ENCODE results near the gene ARPC1B.
"Not testable (repeated sequence)": the region's sequence is repeated elsewhere in the genome, so short reads cannot be mapped to it uniquely, and the experiment has no call there.

Gene ARPC1B

DNA sequence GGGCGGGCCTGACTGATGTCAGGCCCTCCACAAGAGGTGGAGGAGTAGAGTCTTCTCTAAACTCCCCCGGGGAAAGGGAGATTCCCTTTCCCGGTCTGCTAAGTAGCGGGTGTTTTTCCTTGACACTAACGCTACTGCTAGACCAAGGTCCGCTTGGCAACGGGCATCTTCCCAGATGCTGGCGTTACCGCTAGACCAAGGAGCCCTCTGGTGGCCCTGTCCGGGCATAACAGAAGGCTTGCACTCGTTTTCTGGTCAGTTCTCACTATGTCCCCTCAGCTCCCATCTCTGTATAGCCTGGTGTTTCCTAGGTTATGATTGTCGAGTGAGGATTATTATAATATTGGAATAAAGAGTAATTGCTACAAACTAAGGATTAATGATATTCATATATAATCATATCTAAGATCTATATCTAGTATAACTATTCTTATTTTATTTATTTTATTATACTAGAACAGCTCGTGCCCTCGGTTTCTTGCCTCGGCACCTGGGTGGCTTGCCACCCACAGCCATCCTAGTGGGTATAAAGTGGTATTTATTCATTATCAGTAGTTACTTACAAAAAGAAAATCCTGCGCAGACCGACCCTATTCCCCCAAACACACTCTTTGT is 41.1 kb downstream of the ARPC1B start:
- not testable (repeated sequence) for H3K4me2 ChIP-seq (ENCODE audit: low read depth, low read length, poor library complexity, severe bottlenecking); H3K9me3 ChIP-seq (ENCODE audit: insufficient read depth, low read depth, low read length); H3K9ac ChIP-seq (ENCODE audit: low read depth, low read length, poor library complexity, severe bottlenecking); H3K4me1 ChIP-seq (ENCODE audit: insufficient read depth, low read length, poor library complexity, severe bottlenecking); H3K9me2 ChIP-seq (replicated peaks; ENCODE audit: low read depth, low read length); H2AFZ ChIP-seq (ENCODE audit: low read length); H3F3A ChIP-seq (ENCODE audit: low read depth); H3K4me3 ChIP-seq (ENCODE audit: low read length, poor library complexity, severe bottlenecking); H3K27me3 ChIP-seq (ENCODE audit: insufficient read depth, low read length, poor library complexity, severe bottlenecking); H3K79me2 ChIP-seq (ENCODE audit: insufficient read depth, low read length); H4K20me1 ChIP-seq (ENCODE audit: insufficient read depth, low read length, poor library complexity, severe bottlenecking)
- TF ChIP-seq, protein P1, sequence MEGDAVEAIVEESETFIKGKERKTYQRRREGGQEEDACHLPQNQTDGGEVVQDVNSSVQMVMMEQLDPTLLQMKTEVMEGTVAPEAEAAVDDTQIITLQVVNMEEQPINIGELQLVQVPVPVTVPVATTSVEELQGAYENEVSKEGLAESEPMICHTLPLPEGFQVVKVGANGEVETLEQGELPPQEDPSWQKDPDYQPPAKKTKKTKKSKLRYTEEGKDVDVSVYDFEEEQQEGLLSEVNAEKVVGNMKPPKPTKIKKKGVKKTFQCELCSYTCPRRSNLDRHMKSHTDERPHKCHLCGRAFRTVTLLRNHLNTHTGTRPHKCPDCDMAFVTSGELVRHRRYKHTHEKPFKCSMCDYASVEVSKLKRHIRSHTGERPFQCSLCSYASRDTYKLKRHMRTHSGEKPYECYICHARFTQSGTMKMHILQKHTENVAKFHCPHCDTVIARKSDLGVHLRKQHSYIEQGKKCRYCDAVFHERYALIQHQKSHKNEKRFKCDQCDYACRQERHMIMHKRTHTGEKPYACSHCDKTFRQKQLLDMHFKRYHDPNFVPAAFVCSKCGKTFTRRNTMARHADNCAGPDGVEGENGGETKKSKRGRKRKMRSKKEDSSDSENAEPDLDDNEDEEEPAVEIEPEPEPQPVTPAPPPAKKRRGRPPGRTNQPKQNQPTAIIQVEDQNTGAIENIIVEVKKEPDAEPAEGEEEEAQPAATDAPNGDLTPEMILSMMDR (conservative IDR thresholded peaks at IDR 0.05; ENCODE audit: low read length), result peak; percentile 50
- H3K36me3 ChIP-seq (ENCODE audit: insufficient read depth, low read length), result peaks cover 61% of the 10 kb centered on the region; the same call in 1 of the 2 replicates

DNA sequence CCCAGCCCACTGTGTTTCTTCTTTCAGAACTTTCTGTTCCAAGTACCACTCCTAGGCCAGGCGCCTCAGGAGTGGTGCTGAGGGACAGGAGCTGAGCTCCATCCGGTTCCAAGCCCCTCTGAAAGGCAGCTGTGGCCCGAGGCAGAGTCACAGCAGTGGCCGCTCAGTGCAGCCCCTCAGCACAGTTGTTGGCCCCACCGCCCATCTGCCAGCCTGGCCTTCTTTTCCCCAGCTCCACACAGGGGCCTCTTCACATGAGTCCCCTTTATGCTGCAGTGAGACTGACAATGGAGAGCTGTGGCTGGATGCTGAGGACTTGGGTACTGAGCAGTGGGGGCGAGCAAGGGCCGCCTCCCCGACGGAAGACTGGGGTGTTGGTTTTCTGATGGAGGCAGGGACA is 43.7 kb downstream of the ARPC1B start:
- H3K9me3 ChIP-seq (ENCODE audit: insufficient read depth, low read depth, low read length), result no peaks in the 10 kb centered on the region
- no peaks in the 10 kb centered on the region for H3K4me1 ChIP-seq (ENCODE audit: insufficient read depth, low read length, poor library complexity, severe bottlenecking)
- H3K9ac ChIP-seq (ENCODE audit: low read depth, low read length, poor library complexity, severe bottlenecking), result no peak overlapping the region
- TF ChIP-seq, protein P1 (conservative IDR thresholded peaks at IDR 0.05; ENCODE audit: low read length), result no peak
- no peak for TF ChIP-seq EZH2phosphoT487 (IDR thresholded peaks at IDR 0.05; ENCODE audit: borderline replicate concordance)
- H2AFZ ChIP-seq (ENCODE audit: low read length), result no peak overlapping the region
- H3K36me3 ChIP-seq (ENCODE audit: insufficient read depth, low read length), result peaks cover 60% of the 10 kb centered on the region; the same call in 1 of the 2 replicates
- H3K4me3 ChIP-seq (ENCODE audit: low read length, poor library complexity, severe bottlenecking), result no peak overlapping the region
- H3K27me3 ChIP-seq (ENCODE audit: insufficient read depth, low read length, poor library complexity, severe bottlenecking), result no peaks in the 10 kb centered on the region
- H4K20me1 ChIP-seq (ENCODE audit: insufficient read depth, low read length, poor library complexity, severe bottlenecking), result no peaks in the 10 kb centered on the region
- H3K79me2 ChIP-seq (ENCODE audit: insufficient read depth, low read length), result no peaks in the 10 kb centered on the region
- no peaks in the 10 kb centered on the region for H3K9me2 ChIP-seq (replicated peaks; ENCODE audit: low read depth, low read length)
- no peak overlapping the region for H3K4me2 ChIP-seq (ENCODE audit: low read depth, low read length, poor library complexity, severe bottlenecking)
- no peaks in the 10 kb centered on the region for H3F3A ChIP-seq (ENCODE audit: low read depth)

DNA sequence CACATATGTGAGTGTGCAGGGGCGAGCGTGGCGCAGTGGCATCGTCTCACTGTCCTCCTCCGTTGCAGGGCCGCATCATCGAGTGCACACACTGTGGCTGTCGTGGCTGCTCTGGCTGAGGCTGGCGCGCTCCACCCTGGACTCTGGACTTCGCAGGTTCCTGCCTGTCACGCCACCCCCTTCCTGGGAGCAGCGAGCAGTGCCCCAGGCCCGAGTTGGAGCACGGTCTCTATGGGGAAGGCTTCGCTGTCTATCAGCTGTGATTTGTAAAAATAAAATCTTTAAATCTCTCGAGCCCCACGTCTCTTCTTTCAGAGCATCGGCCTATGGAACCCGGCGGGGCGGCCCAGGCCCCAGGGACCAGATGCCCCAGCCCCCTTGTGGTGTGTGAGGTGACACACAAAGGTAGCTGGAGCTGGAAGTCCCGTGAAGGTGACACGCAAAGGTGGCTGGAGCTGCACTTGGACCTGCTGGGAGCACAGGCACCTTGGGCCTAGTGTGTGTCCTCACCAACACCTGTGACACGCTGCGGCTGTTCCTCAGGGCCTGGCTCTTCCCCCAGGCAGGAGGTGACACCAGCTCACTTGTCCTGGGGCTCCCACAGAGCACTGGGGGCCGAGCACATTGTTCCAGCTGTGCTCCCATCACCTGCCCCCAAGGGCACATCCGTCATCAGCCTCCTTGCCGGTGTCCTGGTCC is 44.9 kb downstream of the ARPC1B start:
- Histone ChIP-seq H3K4me1 (ENCODE audit: insufficient read depth, low read length, poor library complexity, severe bottlenecking) (no peaks in the 10 kb centered on the region), H3K79me2 (ENCODE audit: insufficient read depth, low read length) (no peaks in the 10 kb centered on the region), H3F3A (ENCODE audit: low read depth) (no peaks in the 10 kb centered on the region), H4K20me1 (ENCODE audit: insufficient read depth, low read length, poor library complexity, severe bottlenecking) (no peaks in the 10 kb centered on the region), H3K9me2 (replicated peaks; ENCODE audit: low read depth, low read length) (no peaks in the 10 kb centered on the region), H3K9ac (ENCODE audit: low read depth, low read length, poor library complexity, severe bottlenecking) (no peak overlapping the region), H3K36me3 (ENCODE audit: insufficient read depth, low read length) (peaks cover 72% of the 10 kb centered on the region; the same call in 1 of the 2 replicates), H3K4me2 (ENCODE audit: low read depth, low read length, poor library complexity, severe bottlenecking) (no peak overlapping the region), H2AFZ (ENCODE audit: low read length) (no peak overlapping the region), H3K4me3 (ENCODE audit: low read length, poor library complexity, severe bottlenecking) (no peak overlapping the region), H3K27me3 (ENCODE audit: insufficient read depth, low read length, poor library complexity, severe bottlenecking) (no peaks in the 10 kb centered on the region), H3K9me3 (ENCODE audit: insufficient read depth, low read depth, low read length) (no peaks in the 10 kb centered on the region)
- TF ChIP-seq, protein P1 (conservative IDR thresholded peaks at IDR 0.05; ENCODE audit: low read length), result no peak
- no peak for TF ChIP-seq EZH2phosphoT487 (IDR thresholded peaks at IDR 0.05; ENCODE audit: borderline replicate concordance)
